NCI-H748 (cell line): ENCODE data around the gene VAV1.
"Not testable (repeated sequence)": the region's sequence is repeated elsewhere in the genome, so short reads cannot be mapped to it uniquely, and the experiment has no call there.

Experiments
- DNase-seq: peaks from one replicate; lab custom pipeline; 2025; ENCODE audit not compliant: unreplicated experiment; lab: John Stamatoyannopoulos, UW

The VAV1 gene

GRCh38 chr19:6812612-6813011 is 40.1 kb downstream of the VAV1 start:
- no peak for DNase-seq

- DNase-seq: no peak
Measured at GRCh38 chr19:6813659-6814058, 41.2 kb downstream of the VAV1 start.

- no peak for DNase-seq
Measured at GRCh38 chr19:6817179-6817578, 44.7 kb downstream of the VAV1 start.

GRCh38 chr19:6818246-6818645 is 45.7 kb downstream of the VAV1 start:
- DNase-seq: no peak

- no peak for DNase-seq
Measured at GRCh38 chr19:6819323-6819722, 46.8 kb downstream of the VAV1 start.

- no peak for DNase-seq
Measured at GRCh38 chr19:6820237-6820636, 47.7 kb downstream of the VAV1 start.

GRCh38 chr19:6821639-6822310 is 49.3 kb downstream of the VAV1 start:
- DNase-seq: no peak

- peak; percentile 71 for DNase-seq
Measured at GRCh38 chr19:6822311-6822670, 49.8 kb downstream of the VAV1 start.

- no peak for DNase-seq
Measured at GRCh38 chr19:6825076-6825774, 52.7 kb downstream of the VAV1 start.

- no peak for DNase-seq
Measured at GRCh38 chr19:6826281-6826920, 53.9 kb downstream of the VAV1 start.

- DNase-seq: no peak
Measured at GRCh38 chr19:6828306-6828697, 55.8 kb downstream of the VAV1 start.

- DNase-seq: no peak
Measured at GRCh38 chr19:6828698-6829633, 56.5 kb downstream of the VAV1 start.

- DNase-seq: not testable (repeated sequence)
Measured at GRCh38 chr19:6829829-6830228, 57.3 kb downstream of the VAV1 start.

- not testable (repeated sequence) for DNase-seq
Measured at GRCh38 chr19:6831084-6831483, 58.6 kb downstream of the VAV1 start.

- no peak for DNase-seq
Measured at GRCh38 chr19:6832412-6832811, 59.9 kb downstream of the VAV1 start.

GRCh38 chr19:6833166-6833790 is 60.8 kb downstream of the VAV1 start:
- DNase-seq: no peak

- DNase-seq: no peak
Measured at GRCh38 chr19:6834433-6834832, 61.9 kb downstream of the VAV1 start.

GRCh38 chr19:6835501-6835900 is 63.0 kb downstream of the VAV1 start:
- no peak for DNase-seq

- no peak for DNase-seq
Measured at GRCh38 chr19:6837525-6837924, 65.0 kb downstream of the VAV1 start.

- DNase-seq: no peak
Measured at GRCh38 chr19:6838062-6838655, 65.7 kb downstream of the VAV1 start.
